Measurements from ENCODE around the gene FOXP1.

- TF ChIP-seq RARB (CRISPR knock-in tag; IDR thresholded peaks at IDR 0.05): no peak
- no peak for TF ChIP-seq ZFP3 (CRISPR knock-in tag; IDR thresholded peaks at IDR 0.05)
- TF ChIP-seq, protein P1, sequence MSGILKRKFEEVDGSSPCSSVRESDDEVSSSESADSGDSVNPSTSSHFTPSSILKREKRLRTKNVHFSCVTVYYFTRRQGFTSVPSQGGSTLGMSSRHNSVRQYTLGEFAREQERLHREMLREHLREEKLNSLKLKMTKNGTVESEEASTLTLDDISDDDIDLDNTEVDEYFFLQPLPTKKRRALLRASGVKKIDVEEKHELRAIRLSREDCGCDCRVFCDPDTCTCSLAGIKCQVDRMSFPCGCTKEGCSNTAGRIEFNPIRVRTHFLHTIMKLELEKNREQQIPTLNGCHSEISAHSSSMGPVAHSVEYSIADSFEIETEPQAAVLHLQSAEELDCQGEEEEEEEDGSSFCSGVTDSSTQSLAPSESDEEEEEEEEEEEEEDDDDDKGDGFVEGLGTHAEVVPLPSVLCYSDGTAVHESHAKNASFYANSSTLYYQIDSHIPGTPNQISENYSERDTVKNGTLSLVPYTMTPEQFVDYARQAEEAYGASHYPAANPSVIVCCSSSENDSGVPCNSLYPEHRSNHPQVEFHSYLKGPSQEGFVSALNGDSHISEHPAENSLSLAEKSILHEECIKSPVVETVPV (CRISPR knock-in tag; IDR thresholded peaks at IDR 0.05): no peak
- no peak for TF ChIP-seq ESRRG (CRISPR knock-in tag; IDR thresholded peaks at IDR 0.05)
- TF ChIP-seq BACH2 (CRISPR knock-in tag; IDR thresholded peaks at IDR 0.05; ENCODE audit: borderline replicate concordance): no peak
- TF ChIP-seq PATZ1 (CRISPR knock-in tag; IDR thresholded peaks at IDR 0.05; ENCODE audit: borderline replicate concordance): no peak
- TF ChIP-seq ARNTL (CRISPR knock-in tag; IDR thresholded peaks at IDR 0.05; ENCODE audit: borderline replicate concordance, low read depth): no peak
- no peak for TF ChIP-seq OSR1 (CRISPR knock-in tag; IDR thresholded peaks at IDR 0.05)
- TF ChIP-seq GLIS3 (CRISPR knock-in tag; IDR thresholded peaks at IDR 0.05): no peak
- no peak for TF ChIP-seq CREB5 (CRISPR knock-in tag; IDR thresholded peaks at IDR 0.05; ENCODE audit: low read depth)
- TF ChIP-seq, protein P2, sequence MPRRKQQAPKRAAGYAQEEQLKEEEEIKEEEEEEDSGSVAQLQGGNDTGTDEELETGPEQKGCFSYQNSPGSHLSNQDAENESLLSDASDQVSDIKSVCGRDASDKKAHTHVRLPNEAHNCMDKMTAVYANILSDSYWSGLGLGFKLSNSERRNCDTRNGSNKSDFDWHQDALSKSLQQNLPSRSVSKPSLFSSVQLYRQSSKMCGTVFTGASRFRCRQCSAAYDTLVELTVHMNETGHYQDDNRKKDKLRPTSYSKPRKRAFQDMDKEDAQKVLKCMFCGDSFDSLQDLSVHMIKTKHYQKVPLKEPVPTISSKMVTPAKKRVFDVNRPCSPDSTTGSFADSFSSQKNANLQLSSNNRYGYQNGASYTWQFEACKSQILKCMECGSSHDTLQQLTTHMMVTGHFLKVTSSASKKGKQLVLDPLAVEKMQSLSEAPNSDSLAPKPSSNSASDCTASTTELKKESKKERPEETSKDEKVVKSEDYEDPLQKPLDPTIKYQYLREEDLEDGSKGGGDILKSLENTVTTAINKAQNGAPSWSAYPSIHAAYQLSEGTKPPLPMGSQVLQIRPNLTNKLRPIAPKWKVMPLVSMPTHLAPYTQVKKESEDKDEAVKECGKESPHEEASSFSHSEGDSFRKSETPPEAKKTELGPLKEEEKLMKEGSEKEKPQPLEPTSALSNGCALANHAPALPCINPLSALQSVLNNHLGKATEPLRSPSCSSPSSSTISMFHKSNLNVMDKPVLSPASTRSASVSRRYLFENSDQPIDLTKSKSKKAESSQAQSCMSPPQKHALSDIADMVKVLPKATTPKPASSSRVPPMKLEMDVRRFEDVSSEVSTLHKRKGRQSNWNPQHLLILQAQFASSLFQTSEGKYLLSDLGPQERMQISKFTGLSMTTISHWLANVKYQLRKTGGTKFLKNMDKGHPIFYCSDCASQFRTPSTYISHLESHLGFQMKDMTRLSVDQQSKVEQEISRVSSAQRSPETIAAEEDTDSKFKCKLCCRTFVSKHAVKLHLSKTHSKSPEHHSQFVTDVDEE (CRISPR knock-in tag; IDR thresholded peaks at IDR 0.05): no peak
Observed at GRCh38 chr3:71443332-71443731, 140.2 kb downstream of the FOXP1 start.

All from SK-N-SH treated with all-trans-retinoic acid at 6 μM for 48 hours (cell line).